ENCODE results near the gene OR14K1.
"Not testable (repeated sequence)": the region's sequence is repeated elsewhere in the genome, so short reads cannot be mapped to it uniquely, and the experiment has no call there.

Gene OR14K1

GRCh38 chr1:247738315-247738714 lies at the start of gene OR14K1:
OR14K1 (plus strand) TSS chr1:247738615; CDS start chr1:247738615, 0 bp downstream.
- DNase-seq (ENCODE audit: low spot score), result no peak

GRCh38 chr1:247701338-247701737 lies 37.1 kb upstream of the OR14K1 start:
- no peak for DNase-seq (ENCODE audit: low spot score)

GRCh38 chr1:247710681-247711080 lies 27.7 kb upstream of the OR14K1 start:
- DNase-seq (ENCODE audit: low spot score), result not testable (repeated sequence)

- no peak for DNase-seq (ENCODE audit: low spot score)
Observed at GRCh38 chr1:247713753-247714152, 24.7 kb upstream of the OR14K1 start.

- no peak for DNase-seq (ENCODE audit: low spot score)
Observed at GRCh38 chr1:247716546-247716945, 21.9 kb upstream of the OR14K1 start, which contains the start of gene OR6F1. OR6F1 (minus strand) TSS chr1:247716646; CDS start chr1:247712755, 3,891 bp downstream.

GRCh38 chr1:247721222-247721621 lies 17.2 kb upstream of the OR14K1 start:
- DNase-seq (ENCODE audit: low spot score), result no peak

GRCh38 chr1:247740721-247741120 lies 2.3 kb downstream of the OR14K1 start:
- no peak for DNase-seq (ENCODE audit: low spot score)

- no peak for DNase-seq (ENCODE audit: low spot score)
Observed at GRCh38 chr1:247741756-247742155, 3.3 kb downstream of the OR14K1 start.

GRCh38 chr1:247742215-247742760 lies 3.9 kb downstream of the OR14K1 start:
- not testable (repeated sequence) for DNase-seq (ENCODE audit: low spot score)

- DNase-seq (ENCODE audit: low spot score), result no peak
Observed at GRCh38 chr1:247746391-247746935, 8.0 kb downstream of the OR14K1 start.

- DNase-seq (ENCODE audit: low spot score), result no peak
Observed at GRCh38 chr1:247747616-247748015, 9.2 kb downstream of the OR14K1 start.

GRCh38 chr1:247748041-247748440 lies 9.6 kb downstream of the OR14K1 start, which contains the start of gene OR14A2:
OR14A2 (minus strand) TSS chr1:247748141.
- DNase-seq (ENCODE audit: low spot score), result no peak

GRCh38 chr1:247749870-247750269 lies 11.5 kb downstream of the OR14K1 start:
- DNase-seq (ENCODE audit: low spot score), result no peak

- DNase-seq (ENCODE audit: low spot score), result not testable (repeated sequence)
Observed at GRCh38 chr1:247754311-247754710, 15.9 kb downstream of the OR14K1 start.

- DNase-seq (ENCODE audit: low spot score), result no peak
Observed at GRCh38 chr1:247760456-247760855, 22.0 kb downstream of the OR14K1 start, which contains the start of gene OR1C1. OR1C1 (minus strand) TSS chr1:247760556; CDS start chr1:247758406, 2,150 bp downstream.

GRCh38 chr1:247769603-247770002 lies 31.2 kb downstream of the OR14K1 start:
- DNase-seq (ENCODE audit: low spot score), result no peak
